B cell (primary cell): ENCODE results near the gene PIK3C2G. TPM values are rescaled to one million over a fixed set of nuclear protein-coding genes. Genes with fewer than 3 reads are reported as not detected.

ENCODE experiments used
- ATAC-seq: fragments of 200-7000 bp; cut with Tn5 transposase; one replicate; pipeline ENCODE4 v1.10.0; 2021; ENCODE audit warnings: low read depth, mild to moderate bottlenecking, moderate number of reproducible peaks, moderate library complexity
- CTCF ChIA-PET: fragments of 350-600 bp; sonication (Branson Sonifier 250); formaldehyde crosslinking; loops from one replicate; lab custom pipeline; 2021; ENCODE audit warnings: antibody characterized with exemption, inconsistent platforms; lab: Charles Lee
- POLR2A ChIA-PET: fragments of 350-600 bp; sonication (Branson Sonifier 250); formaldehyde crosslinking; loops from one replicate; lab custom pipeline; 2021; ENCODE audit warnings: antibody characterized with exemption; lab: Charles Lee
- DNase-seq: peaks from one replicate; pipeline ENCODE4 v3.0.0; 2013
- H2AFZ ChIP-seq: 2 replicates; pipeline ENCODE4 v1.6.1; 2012; ENCODE audit warnings: mild to moderate bottlenecking, low read depth, low read length; ENCODE audit not compliant: insufficient read depth, poor library complexity, severe bottlenecking
- H3K27ac ChIP-seq, 2 donors: 1 replicate in 1 of 2; 2 replicates in 1 of 2; pipeline ENCODE4 v1.5.1; 2012 to 2013; ENCODE audit warnings: low read length in 2 of 2, mild to moderate bottlenecking in 2 of 2, moderate library complexity in 1 of 2
- H3K27me3 ChIP-seq, 4 experiments: fragments of 200-600 bp in 1 of 4; sonication (generic) in 1 of 4; replicated peaks in 1 of 4; 1 replicate in 2 of 4; 2 replicates in 2 of 4; pipeline versions ENCODE4 v1.6.1 to v1.7.0; 2013 to 2016; ENCODE audit warnings: low read length in 3 of 4, mild to moderate bottlenecking in 2 of 4, mixed read lengths in 1 of 4, moderate library complexity in 1 of 4; ENCODE audit not compliant: insufficient read depth in 4 of 4, control insufficient read depth in 3 of 4; ENCODE audit errors: control extremely low read depth in 1 of 4
- H3K36me3 ChIP-seq, 2 experiments: replicated peaks in 1 of 2; 1 replicate in 1 of 2; 2 replicates in 1 of 2; pipeline versions ENCODE4 v1.6.1 to v1.7.1; 2013; ENCODE audit warnings: low read length in 1 of 2; ENCODE audit not compliant: insufficient read depth in 2 of 2, control insufficient read depth in 1 of 2; ENCODE audit errors: control extremely low read depth in 1 of 2, extremely low read depth in 1 of 2
- H3K4me1 ChIP-seq, 2 donors: fragments of 200-600 bp in 1 of 2; sonication (generic) in 1 of 2; 1 replicate in 1 of 2; 2 replicates in 1 of 2; pipeline versions ENCODE4 v1.5.1 to v1.6.1; 2013 to 2017; ENCODE audit warnings: low read length in 2 of 2; ENCODE audit not compliant: control insufficient read depth in 2 of 2, insufficient read depth in 2 of 2
- H3K4me2 ChIP-seq: replicated peaks from 2 replicates; pipeline ENCODE3; 2012; ENCODE audit warnings: mild to moderate bottlenecking, low read depth, low read length; ENCODE audit not compliant: poor library complexity, severe bottlenecking
- H3K4me3 ChIP-seq, 5 experiments: fragments of 200-600 bp in 1 of 5; sonication (generic) in 1 of 5; 1 replicate in 3 of 5; 2 replicates in 2 of 5; pipeline versions ENCODE4 v1.5.1 to v1.7.0; 2011 to 2016; ENCODE audit warnings: low read length in 4 of 5, mild to moderate bottlenecking in 4 of 5, low read depth in 2 of 5, control low read depth in 1 of 5, moderate library complexity in 1 of 5; ENCODE audit not compliant: insufficient read depth in 1 of 5; ENCODE audit errors: control extremely low read depth in 1 of 5, extremely low read depth in 1 of 5
- H3K79me2 ChIP-seq: fragments of 200-600 bp; sonication (generic); one replicate; pipeline ENCODE4 v1.6.0; 2016; ENCODE audit warnings: low read length; ENCODE audit not compliant: control insufficient read depth, insufficient read depth
- H3K9ac ChIP-seq: fragments of 200-600 bp; sonication (generic); 2 replicates; pipeline ENCODE4 v1.6.1; 2017; ENCODE audit warnings: mild to moderate bottlenecking, low read length, moderate library complexity
- H3K9me3 ChIP-seq, 3 donors: one replicate each; pipeline versions ENCODE4 v1.6.1 to v1.7.1; 2013; ENCODE audit warnings: low read length in 2 of 3; ENCODE audit not compliant: control insufficient read depth in 2 of 3, insufficient read depth in 1 of 3; ENCODE audit errors: control extremely low read depth in 1 of 3
- H4K20me1 ChIP-seq: 2 replicates; pipeline ENCODE4 v1.6.0; 2012; ENCODE audit warnings: mild to moderate bottlenecking, low read length; ENCODE audit not compliant: insufficient read depth, control insufficient read depth, poor library complexity, severe bottlenecking
- H3K27ac Mint-ChIP-seq: one replicate; pipeline ENCODE4 v1.8.0; 2021; ENCODE audit warnings: mixed read lengths
- H3K27me3 Mint-ChIP-seq: one replicate; pipeline ENCODE4 v1.8.0; 2021; ENCODE audit warnings: mixed read lengths
- H3K4me1 Mint-ChIP-seq: one replicate; pipeline ENCODE4 v1.8.0; 2021; ENCODE audit warnings: mixed read lengths
- H3K4me3 Mint-ChIP-seq: one replicate; pipeline ENCODE4 v1.8.0; 2021; ENCODE audit warnings: mixed read lengths
- H3K9me3 Mint-ChIP-seq: one replicate; pipeline ENCODE4 v1.8.0; 2022; ENCODE audit warnings: mixed read lengths; ENCODE audit not compliant: insufficient read depth
- EZH2 ChIP-seq: IDR thresholded peaks from 2 replicates; pipeline ENCODE4 v1.6.1; 2012; ENCODE audit warnings: borderline replicate concordance, low read depth, mild to moderate bottlenecking, moderate library complexity, low read length; ENCODE audit not compliant: insufficient read depth, poor library complexity, severe bottlenecking
- WGBS: methylation state at CpG from one replicate; pipeline ENCODE4 v1.1.5; 2013; ENCODE audit warnings: missing lambda C conversion rate; ENCODE audit not compliant: insufficient coverage; 5-methylcytosine and 5-hydroxymethylcytosine counted together
- intact Hi-C: fragments of 100-400 bp; cut with micrococcal nuclease; formaldehyde crosslinking; loops from one replicate; pipeline ENCODE4 v1.10.0; 2022
- polyA plus RNA-seq: library from polyadenylated mRNA; depleted of rRNA; stranded (reverse); fragments of >200 nt; gene quantifications from 2 replicates; pipeline ENCODE4 v1.2.3, GENCODE V29; 2012
- total RNA-seq, 2 donors: library from RNA; stranded (reverse); fragments of 120-200 nt in 1 of 2; gene quantifications; 1 replicate in 1 of 2; 2 replicates in 1 of 2; pipeline versions ENCODE4 v1.2.3 to v1.2.4, GENCODE V29; 2013 to 2022
- TF ChIP-seq, protein P1 (sequence below): fragments of 200-600 bp; IDR thresholded peaks from one replicate; pipeline ENCODE4 v1.8.0; 2022; ENCODE audit warnings: antibody characterized with exemption, mild to moderate bottlenecking

Gene PIK3C2G
- total and polyA plus RNA-seq, 2 donors (not counting 1 experiment from before 2014, with no cell fraction given): not detected

- H3K9me3 ChIP-seq: no peaks in the 10 kb centered on the region
- no peaks in the 10 kb centered on the region for H3K27me3 Mint-ChIP-seq
- no peak overlapping the region for H3K27ac Mint-ChIP-seq
- no peak overlapping the region for H2AFZ ChIP-seq
- no peak overlapping the region for H3K9ac ChIP-seq
- H3K27ac ChIP-seq: no peak overlapping the region
- H3K4me2 ChIP-seq: no peak overlapping the region
- no peaks in the 10 kb centered on the region for H3K36me3 ChIP-seq
- no peak overlapping the region for H3K4me3 ChIP-seq
- H3K9me3 Mint-ChIP-seq: peaks cover 2% of the 10 kb centered on the region
- H3K4me1 ChIP-seq: no peaks in the 10 kb centered on the region
- ChIA-PET CTCF (no interaction called here), POLR2A (no interaction called here)
- no peaks in the 10 kb centered on the region for H3K79me2 ChIP-seq
- intact Hi-C loops: no loop called here
- no peaks in the 10 kb centered on the region for H3K4me1 Mint-ChIP-seq
- WGBS: 83% methylated on average over 1 of the region's 1 CpG
- H4K20me1 ChIP-seq: no peaks in the 10 kb centered on the region
- ATAC-seq (no peak), DNase-seq (no peak)
- TF ChIP-seq, protein P1, sequence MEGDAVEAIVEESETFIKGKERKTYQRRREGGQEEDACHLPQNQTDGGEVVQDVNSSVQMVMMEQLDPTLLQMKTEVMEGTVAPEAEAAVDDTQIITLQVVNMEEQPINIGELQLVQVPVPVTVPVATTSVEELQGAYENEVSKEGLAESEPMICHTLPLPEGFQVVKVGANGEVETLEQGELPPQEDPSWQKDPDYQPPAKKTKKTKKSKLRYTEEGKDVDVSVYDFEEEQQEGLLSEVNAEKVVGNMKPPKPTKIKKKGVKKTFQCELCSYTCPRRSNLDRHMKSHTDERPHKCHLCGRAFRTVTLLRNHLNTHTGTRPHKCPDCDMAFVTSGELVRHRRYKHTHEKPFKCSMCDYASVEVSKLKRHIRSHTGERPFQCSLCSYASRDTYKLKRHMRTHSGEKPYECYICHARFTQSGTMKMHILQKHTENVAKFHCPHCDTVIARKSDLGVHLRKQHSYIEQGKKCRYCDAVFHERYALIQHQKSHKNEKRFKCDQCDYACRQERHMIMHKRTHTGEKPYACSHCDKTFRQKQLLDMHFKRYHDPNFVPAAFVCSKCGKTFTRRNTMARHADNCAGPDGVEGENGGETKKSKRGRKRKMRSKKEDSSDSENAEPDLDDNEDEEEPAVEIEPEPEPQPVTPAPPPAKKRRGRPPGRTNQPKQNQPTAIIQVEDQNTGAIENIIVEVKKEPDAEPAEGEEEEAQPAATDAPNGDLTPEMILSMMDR: no peak
- TF ChIP-seq EZH2: no peak
- no peak overlapping the region for H3K4me3 Mint-ChIP-seq
- no peaks in the 10 kb centered on the region for H3K27me3 ChIP-seq
Observed at GRCh38 chr12:18551106-18551505, 289.8 kb downstream of the PIK3C2G start.

DNA sequence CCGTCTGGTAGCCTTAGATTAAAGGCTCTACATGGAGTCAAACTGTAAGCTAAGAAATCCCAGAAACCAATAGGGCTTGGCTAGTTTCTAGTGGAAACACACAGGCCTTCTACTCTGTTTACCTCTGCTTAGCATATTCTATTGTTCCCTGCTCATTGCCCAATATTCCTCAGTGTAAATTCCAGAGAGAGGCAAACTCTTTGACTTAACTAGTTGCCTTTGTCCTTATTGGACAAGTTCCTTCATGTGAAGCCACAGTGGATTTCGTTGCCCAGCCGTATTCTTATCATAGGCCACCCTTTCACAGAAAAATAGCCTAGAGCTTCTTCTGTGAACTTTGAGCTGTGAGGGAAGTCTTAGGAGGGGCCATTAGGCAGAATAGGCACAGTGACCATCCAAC, 290.4 kb downstream of the PIK3C2G start:
- Histone ChIP-seq H2AFZ (no peak overlapping the region), H3K27ac (no peak overlapping the region), H4K20me1 (no peaks in the 10 kb centered on the region), H3K27me3 (no peaks in the 10 kb centered on the region), H3K9me3 (no peaks in the 10 kb centered on the region), H3K4me1 (no peaks in the 10 kb centered on the region), H3K36me3 (no peaks in the 10 kb centered on the region), H3K4me3 (no peak overlapping the region), H3K79me2 (no peaks in the 10 kb centered on the region), H3K4me2 (no peak overlapping the region), H3K9ac (no peak overlapping the region)
- Mint-ChIP-seq H3K4me3 (no peak overlapping the region), H3K27ac (no peak overlapping the region), H3K4me1 (no peaks in the 10 kb centered on the region), H3K27me3 (no peaks in the 10 kb centered on the region), H3K9me3 (no peaks in the 10 kb centered on the region)
- CTCF ChIA-PET: no interaction called here
- DNase-seq (no peak), ATAC-seq (no peak)
- intact Hi-C loops: no loop called here
- no peak for TF ChIP-seq EZH2
- TF ChIP-seq, protein P1: no peak
- WGBS: 100% methylated on average over 1 of the region's 3 CpGs
- POLR2A ChIA-PET: no interaction called here
